ENCODE results near the gene PEX19.

DNA sequence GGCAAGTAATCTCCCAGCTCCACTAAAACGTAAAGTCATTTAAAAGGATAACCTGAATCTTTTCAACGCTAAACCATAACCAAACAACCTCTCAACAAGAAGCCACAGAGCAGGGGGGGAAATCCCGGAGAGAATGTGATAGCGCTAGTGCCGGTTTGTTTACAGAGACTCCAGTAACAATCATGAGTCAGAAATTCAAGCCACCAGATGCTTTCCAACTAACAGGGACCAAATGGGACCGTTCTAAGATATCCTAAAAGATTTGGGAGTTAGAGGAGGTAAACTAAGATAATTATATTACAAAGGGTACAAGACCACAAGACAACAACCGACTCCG, 23.4 kb downstream of the PEX19 start:
- no peak for TF ChIP-seq POLR2A (IDR thresholded peaks at IDR 0.05)
- TF ChIP-seq, protein P1, sequence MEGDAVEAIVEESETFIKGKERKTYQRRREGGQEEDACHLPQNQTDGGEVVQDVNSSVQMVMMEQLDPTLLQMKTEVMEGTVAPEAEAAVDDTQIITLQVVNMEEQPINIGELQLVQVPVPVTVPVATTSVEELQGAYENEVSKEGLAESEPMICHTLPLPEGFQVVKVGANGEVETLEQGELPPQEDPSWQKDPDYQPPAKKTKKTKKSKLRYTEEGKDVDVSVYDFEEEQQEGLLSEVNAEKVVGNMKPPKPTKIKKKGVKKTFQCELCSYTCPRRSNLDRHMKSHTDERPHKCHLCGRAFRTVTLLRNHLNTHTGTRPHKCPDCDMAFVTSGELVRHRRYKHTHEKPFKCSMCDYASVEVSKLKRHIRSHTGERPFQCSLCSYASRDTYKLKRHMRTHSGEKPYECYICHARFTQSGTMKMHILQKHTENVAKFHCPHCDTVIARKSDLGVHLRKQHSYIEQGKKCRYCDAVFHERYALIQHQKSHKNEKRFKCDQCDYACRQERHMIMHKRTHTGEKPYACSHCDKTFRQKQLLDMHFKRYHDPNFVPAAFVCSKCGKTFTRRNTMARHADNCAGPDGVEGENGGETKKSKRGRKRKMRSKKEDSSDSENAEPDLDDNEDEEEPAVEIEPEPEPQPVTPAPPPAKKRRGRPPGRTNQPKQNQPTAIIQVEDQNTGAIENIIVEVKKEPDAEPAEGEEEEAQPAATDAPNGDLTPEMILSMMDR (IDR thresholded peaks at IDR 0.05), result no peak

Data from right lobe of liver (tissue), 4 donors.